ENCODE measurements around the gene PER3. TPM values are rescaled to one million over a fixed set of nuclear protein-coding genes. Genes with fewer than 3 reads are reported as not detected.

Gene PER3
- total and polyA plus RNA-seq, 10 of the 15 experiments (the other 5 are each of a cell fraction or from before 2014, with no cell fraction given) = 0.06 to 0.64 (median 0.13) TPM; not detected in 1

- no peak overlapping the region for H3K27ac ChIP-seq (ENCODE audit: control insufficient read depth, insufficient read depth)
- in situ Hi-C loops (cut with MboI) = no loop called here
- FAIRE-seq = peak; percentile 74
- ChIA-PET RAD21 (ENCODE audit: unreplicated experiment) (no interaction called here), SMC1A (ENCODE audit: uncharacterized antibody, unreplicated experiment) (no interaction called here), POLR2A (no interaction called here), CTCF (no interaction called here)
- H3K4me1 ChIP-seq (ENCODE audit: control insufficient read depth, insufficient read depth, low read length) = peaks cover 4% of the 10 kb centered on the region
- DNase-seq (ENCODE audit: low read depth, low spot score) = no peak
- 48% methylated on average over 3 of the region's 3 CpGs for WGBS (ENCODE audit: insufficient coverage, insufficient replicate concordance, low lambda C conversion rate, missing lambda C conversion rate)
- no peaks in the 10 kb centered on the region for H3K9me3 ChIP-seq (replicated peaks; ENCODE audit: control insufficient read depth, insufficient read depth, low read length)
- H3K36me3 ChIP-seq (ENCODE audit: control insufficient read depth in 2 of 2, insufficient read depth in 2 of 2, low read length in 1 of 2) = no peaks in the 10 kb centered on the region
- ATAC-seq = no peak
- no peak for TF ChIP-seq MYC (IDR thresholded peaks at IDR 0.05; ENCODE audit: insufficient read depth, insufficient read length, insufficient replicate concordance, low read length, severe bottlenecking)
- no peak for TF ChIP-seq ZZZ3 (IDR thresholded peaks at IDR 0.05; ENCODE audit: control insufficient read depth, insufficient read length, low read depth)
- TF ChIP-seq TCF3 (IDR thresholded peaks at IDR 0.05; ENCODE audit: borderline replicate concordance, insufficient read depth, low read depth, low read length) = no peak
- TF ChIP-seq PKNOX1 (IDR thresholded peaks at IDR 0.05) = no peak
- no peak for TF ChIP-seq NR2F1 (conservative IDR thresholded peaks at IDR 0.05)
- H3K9ac ChIP-seq (ENCODE audit: control insufficient read depth, insufficient read depth, low read length) = no peak overlapping the region
- H3K27me3 ChIP-seq (replicated peaks in 1 of 2; ENCODE audit: control insufficient read depth in 2 of 2, insufficient read depth in 2 of 2, low read length in 1 of 2) = no peaks in the 10 kb centered on the region
- no peaks in the 10 kb centered on the region for H3K79me2 ChIP-seq (ENCODE audit: control insufficient read depth, insufficient read depth, low read length)
- no peaks in the 10 kb centered on the region for H4K20me1 ChIP-seq (ENCODE audit: control insufficient read depth, insufficient read depth)
- intact Hi-C loops (cut with micrococcal nuclease; ENCODE audit: unreplicated experiment) = no loop called here
- H3K4me3 ChIP-seq = no peak overlapping the region
- no TSS peak for BruUV-seq (replicated peaks)
- no peak overlapping the region for H3K4me2 ChIP-seq (ENCODE audit: control insufficient read depth, insufficient read depth)
- no peak overlapping the region for H2AFZ ChIP-seq (ENCODE audit: control insufficient read depth, low read depth, low read length)
Measured at GRCh38 chr1:7831458-7831857, 47.4 kb downstream of the PER3 start.

GRCh38 chr1:7833035-7833434, 48.9 kb downstream of the PER3 start:
- Histone ChIP-seq H3K4me2 (ENCODE audit: control insufficient read depth, insufficient read depth) (no peak overlapping the region), H3K4me3 (no peak overlapping the region), H4K20me1 (ENCODE audit: control insufficient read depth, insufficient read depth) (no peaks in the 10 kb centered on the region), H3K9me3 (replicated peaks; ENCODE audit: control insufficient read depth, insufficient read depth, low read length) (no peaks in the 10 kb centered on the region; the same call in 2 of the 3 replicates), H3K9ac (ENCODE audit: control insufficient read depth, insufficient read depth, low read length) (no peak overlapping the region), H3K27ac (ENCODE audit: control insufficient read depth, insufficient read depth) (no peak overlapping the region), H2AFZ (ENCODE audit: control insufficient read depth, low read depth, low read length) (no peak overlapping the region), H3K36me3 (ENCODE audit: control insufficient read depth in 2 of 2, insufficient read depth in 2 of 2, low read length in 1 of 2) (no peaks in the 10 kb centered on the region), H3K4me1 (ENCODE audit: control insufficient read depth, insufficient read depth, low read length) (peaks cover 4% of the 10 kb centered on the region), H3K27me3 (replicated peaks in 1 of 2; ENCODE audit: control insufficient read depth in 2 of 2, insufficient read depth in 2 of 2, low read length in 1 of 2) (no peaks in the 10 kb centered on the region), H3K79me2 (ENCODE audit: control insufficient read depth, insufficient read depth, low read length) (no peaks in the 10 kb centered on the region)
- ChIA-PET RAD21 (ENCODE audit: unreplicated experiment) (no interaction called here), SMC1A (ENCODE audit: uncharacterized antibody, unreplicated experiment) (interaction anchor here (1.0 kb wide), 1 partner anchor 9 kb away, joined by 3 read pairs; no protein-coding TSS in a partner anchor), CTCF (no interaction called here), POLR2A (no interaction called here)
- DNase-seq (ENCODE audit: low read depth, low spot score) = no peak
- no peak for ATAC-seq
- BruUV-seq (replicated peaks) = no TSS peak
- no peak for FAIRE-seq
- in situ Hi-C loops (cut with MboI) (no loop called here), intact Hi-C loops (cut with micrococcal nuclease; ENCODE audit: unreplicated experiment) (no loop called here)
- TF ChIP-seq CUX1 (IDR thresholded peaks at IDR 0.05; ENCODE audit: insufficient replicate concordance, low read depth, low read length) (no peak), POLR2A (IDR thresholded peaks at IDR 0.05; ENCODE audit: low read depth, low read length) (no peak), BHLHE40 (IDR thresholded peaks at IDR 0.05; ENCODE audit: borderline replicate concordance in 1 of 2, low read depth in 2 of 2, low read length in 1 of 2) (no peak), MAX (IDR thresholded peaks at IDR 0.05; ENCODE audit: low read depth, low read length) (no peak), POLR2AphosphoS2 (IDR thresholded peaks at IDR 0.05; ENCODE audit: low read depth, low read length) (no peak), CREM (IDR thresholded peaks at IDR 0.05; ENCODE audit: low read depth) (no peak)
